SW 1271 (cell line): Measurements from ENCODE around the gene IRF1.

ENCODE experiments used
- DNase-seq, 2 experiments: peaks; one replicate each; lab custom pipeline; 2025; lab: John Stamatoyannopoulos, UW

IRF1 gene

DNA sequence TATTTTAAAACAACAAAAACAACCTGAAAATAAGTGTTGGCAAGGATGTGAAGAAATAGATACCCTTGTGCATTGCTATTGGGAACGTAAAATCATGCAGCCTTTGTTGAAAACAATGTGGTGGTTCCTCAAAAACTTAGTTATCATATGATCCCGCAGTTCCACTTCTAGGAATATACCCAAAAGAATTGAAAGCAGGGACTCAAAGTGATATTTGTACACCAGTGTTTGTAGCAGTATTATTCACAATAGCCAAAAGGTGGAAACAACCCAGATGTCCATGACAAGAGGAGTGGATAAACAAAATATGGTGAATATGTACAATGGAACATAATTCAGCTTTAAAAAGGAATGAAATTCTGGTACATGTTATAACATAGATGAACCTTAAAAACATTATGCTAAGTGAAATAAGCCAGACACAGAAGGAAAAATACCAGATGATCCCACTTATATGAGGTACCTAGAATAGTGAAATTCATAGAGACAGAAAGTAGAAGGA is 29.0 kb downstream of the IRF1 start:
- no peak for DNase-seq

DNA sequence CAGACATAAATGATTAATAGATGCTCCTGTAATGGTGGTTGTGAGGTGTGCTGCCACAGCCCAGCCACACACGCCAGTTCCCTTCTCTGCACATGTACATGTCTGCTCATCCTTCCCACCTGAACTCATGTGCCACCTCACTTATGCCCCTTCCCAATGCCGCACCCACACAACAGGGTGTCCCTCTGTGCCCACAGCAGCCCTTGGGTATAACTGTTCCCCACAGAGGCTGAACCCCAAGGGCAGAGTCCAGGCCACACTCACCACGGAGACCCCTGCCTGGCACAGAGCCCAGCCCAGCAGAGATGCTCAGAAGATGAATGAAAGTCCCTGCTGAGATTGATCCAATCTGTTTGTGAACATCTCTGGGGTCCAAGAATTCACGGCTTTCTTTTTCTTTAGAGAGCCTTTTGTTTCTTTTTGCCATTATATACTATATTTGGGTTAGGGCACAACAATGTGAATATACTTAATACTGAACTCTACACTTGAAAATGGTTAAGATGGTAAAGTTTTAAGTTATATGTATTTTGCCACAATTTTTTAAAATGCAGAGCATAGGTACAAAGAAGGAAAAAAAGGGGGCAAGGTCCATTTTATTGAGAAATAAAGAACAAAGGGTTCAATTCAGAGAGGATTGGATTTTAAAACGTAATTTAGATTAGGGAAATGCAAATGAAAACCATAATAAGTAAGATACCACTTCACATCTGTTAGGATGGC is 29.6 kb downstream of the IRF1 start:
- no peak for DNase-seq

DNA sequence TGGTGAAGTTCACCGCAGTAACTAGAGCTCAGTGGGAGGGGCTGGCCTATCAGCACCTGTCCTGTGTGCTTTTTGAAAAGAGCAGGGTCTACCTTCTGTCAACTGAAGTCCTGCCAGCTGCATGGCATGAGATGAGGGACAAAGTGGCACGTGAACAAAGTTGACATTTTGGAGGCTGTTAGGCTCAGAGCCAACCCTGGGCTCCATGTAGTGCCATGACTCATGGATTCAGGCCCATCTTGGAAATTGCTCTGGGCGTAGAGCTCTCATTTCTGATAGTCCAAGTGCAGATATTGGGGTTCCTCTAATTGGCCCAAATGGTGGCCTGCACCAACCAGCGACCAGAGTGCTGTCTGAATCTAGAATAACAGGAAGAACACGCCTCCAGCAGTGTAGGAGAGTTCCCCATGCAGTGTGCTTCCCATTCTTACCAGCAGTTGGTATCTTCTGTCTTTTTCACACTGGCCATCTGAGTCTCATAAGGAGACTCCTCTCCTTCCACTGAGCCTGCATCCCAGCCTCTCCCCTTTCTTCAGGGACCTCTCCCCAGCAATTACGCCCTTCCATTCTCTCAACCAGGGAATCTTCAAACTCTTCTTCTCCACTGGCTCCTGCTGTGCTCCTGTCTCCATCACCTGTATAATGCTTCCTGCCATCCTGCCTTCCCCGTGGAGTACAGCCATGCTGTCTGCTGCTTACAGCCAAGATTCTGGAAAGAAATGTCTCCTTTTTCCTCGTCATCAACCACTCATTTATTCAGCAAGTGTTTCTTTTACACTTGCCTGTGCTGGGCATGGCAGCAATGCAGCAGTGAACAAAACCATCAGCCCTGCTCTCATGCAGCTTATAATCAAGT is 30.4 kb downstream of the IRF1 start:
- no peak for DNase-seq

GRCh38 chr5:132459031-132459982 is 31.3 kb downstream of the IRF1 start:
- DNase-seq: no peak

DNA sequence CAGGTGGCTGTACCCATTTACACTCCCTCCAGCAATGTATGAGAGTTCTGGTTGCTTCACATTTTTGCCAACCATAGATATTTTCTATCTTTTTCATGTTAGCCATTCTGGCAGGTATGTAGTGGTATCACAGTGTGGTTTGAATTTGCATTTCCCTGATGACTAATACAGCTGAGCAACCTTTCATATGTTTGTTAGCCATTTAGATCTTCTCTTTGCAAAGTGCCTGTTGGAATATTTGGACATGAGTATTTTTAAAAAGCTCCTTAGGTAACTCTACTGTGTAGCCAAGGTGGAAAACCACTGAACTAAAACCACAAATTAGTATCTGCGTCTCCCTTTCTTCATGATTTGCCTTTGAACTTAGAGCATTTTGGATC is 31.9 kb downstream of the IRF1 start:
- no peak for DNase-seq

DNA sequence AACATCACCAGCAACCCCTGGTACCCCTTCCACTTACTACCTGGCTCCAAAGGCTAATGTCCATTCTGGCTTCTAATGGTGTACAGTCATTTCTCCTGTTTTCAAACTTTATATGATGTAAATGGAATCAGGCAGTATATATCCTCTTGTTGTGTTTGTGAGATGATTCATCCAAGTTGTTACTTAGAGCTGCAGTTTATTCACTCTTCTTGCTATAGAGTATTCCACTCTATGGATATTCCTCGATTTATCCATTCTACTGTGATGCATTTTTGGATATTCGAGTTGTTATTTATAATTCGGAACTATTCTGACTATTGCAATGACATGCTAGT is 32.4 kb downstream of the IRF1 start:
- DNase-seq: no peak

GRCh38 chr5:132457371-132458225 is 33.0 kb downstream of the IRF1 start:
- DNase-seq: no peak

GRCh38 chr5:132456987-132457361 is 33.6 kb downstream of the IRF1 start:
- no peak for DNase-seq

GRCh38 chr5:132456296-132456986 is 34.1 kb downstream of the IRF1 start:
- no peak for DNase-seq

DNA sequence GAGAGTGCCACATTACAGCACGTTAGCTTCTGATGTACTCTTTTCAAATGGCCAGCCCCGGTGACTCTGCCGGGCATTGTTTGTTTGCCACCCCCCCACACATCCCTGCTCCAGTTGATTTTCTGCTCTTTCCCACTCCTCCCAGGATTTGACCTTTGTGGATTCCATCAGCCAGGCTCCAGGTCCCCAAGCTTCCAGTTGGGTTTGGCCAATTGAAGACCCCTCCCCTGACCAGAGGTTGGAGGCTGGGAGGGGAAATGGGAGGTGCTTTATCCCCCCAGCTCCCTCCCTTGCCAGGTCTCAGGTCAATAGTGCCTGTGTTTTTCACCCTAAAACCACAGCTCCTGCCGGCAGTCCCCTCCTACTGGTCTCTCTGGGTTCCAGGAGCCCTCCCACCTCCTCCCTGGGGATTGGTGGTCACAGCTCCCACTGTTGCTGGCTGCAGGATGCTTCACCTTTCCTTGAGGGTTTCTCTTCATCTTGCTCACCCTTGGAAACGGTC is 34.9 kb downstream of the IRF1 start:
- DNase-seq: no peak

- DNase-seq: no peak
Observed at GRCh38 chr5:132454361-132454760, 36.2 kb downstream of the IRF1 start.

DNA sequence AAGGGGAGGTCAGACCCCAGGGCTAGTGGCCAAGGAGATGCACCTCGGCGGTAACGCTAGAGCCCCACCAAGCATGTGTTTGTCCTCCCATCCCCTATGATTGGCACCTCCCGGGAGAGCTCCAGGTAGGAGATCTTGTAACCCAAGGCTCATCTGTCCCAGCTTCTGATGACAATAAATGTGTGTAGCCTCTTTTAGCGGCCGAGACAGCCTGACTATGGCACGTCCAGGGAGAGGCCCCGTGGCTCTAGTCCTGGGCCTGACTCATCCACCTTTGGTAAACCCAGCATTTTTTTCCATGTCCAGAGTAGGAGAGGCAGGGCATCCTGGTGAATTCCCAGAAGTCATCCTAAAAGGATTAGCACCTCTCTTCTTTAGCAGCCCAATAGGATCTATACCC is 39.2 kb downstream of the IRF1 start:
- DNase-seq: no peak

GRCh38 chr5:132449060-132449459 is 41.5 kb downstream of the IRF1 start:
- DNase-seq: no peak

GRCh38 chr5:132447196-132447595 is 43.4 kb downstream of the IRF1 start:
- no peak for DNase-seq

- DNase-seq: no peak
Observed at GRCh38 chr5:132446621-132447020, 44.0 kb downstream of the IRF1 start.

DNA sequence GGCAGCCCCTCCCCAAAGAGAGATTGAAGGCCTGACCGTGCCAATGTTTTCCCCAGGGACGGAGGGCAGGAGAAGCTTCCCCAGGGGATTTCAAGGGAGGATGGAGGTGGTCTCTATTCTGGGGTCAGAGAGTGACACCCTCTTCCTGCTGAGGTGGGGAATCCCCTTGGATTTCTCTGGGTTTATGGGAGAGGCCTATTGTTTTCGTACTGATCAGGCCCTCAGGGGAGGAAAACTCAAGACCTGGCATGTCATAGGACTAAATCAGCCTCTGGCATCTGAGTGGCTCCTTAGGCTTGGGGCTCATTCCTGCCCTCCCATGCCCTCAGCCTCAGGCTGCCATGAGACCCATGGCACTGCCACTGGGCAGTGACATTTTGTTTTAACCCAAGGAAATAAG is 44.6 kb downstream of the IRF1 start:
- no peak for DNase-seq

- no peak for DNase-seq
Observed at GRCh38 chr5:132445640-132445923, 45.0 kb downstream of the IRF1 start.

DNA sequence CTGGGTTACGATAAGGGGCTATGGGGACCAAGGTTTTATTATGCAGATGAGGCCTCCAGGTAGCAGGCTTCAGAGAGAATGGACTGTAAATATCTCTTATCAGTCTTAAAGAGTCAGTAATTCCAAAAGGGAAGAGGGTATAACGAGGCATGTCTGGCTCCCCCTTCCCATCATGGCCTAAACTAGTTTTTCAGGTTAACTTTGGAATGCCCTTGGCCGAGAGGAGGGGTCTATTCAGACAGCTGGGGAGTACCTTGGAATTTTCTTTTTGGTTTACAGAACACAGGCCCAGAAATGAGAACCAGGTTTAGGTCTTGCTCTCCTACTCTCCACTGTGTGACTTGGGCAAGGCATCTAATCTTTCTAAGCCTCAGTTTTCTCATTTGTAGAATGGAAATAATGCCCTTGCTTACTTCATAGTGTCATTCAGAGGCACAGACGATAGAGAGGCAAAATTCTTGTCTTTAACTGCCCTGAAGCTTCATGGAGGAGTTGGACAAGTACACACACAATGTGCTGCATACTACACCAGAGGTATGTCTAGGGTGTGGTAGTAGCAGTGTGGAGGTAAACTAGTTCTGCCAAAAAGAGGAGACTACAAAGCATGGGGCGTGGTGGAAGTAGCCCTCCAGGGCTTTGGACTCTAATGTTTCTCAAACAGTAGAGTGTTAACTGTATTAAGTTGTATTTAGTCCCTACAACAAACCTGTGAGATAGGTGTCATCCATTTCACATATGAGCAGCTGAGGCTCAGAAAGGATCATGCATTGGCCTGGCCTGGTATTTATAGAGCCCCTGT is 45.5 kb downstream of the IRF1 start:
- no peak for DNase-seq

GRCh38 chr5:132444061-132444460 is 46.5 kb downstream of the IRF1 start:
- DNase-seq: no peak

DNA sequence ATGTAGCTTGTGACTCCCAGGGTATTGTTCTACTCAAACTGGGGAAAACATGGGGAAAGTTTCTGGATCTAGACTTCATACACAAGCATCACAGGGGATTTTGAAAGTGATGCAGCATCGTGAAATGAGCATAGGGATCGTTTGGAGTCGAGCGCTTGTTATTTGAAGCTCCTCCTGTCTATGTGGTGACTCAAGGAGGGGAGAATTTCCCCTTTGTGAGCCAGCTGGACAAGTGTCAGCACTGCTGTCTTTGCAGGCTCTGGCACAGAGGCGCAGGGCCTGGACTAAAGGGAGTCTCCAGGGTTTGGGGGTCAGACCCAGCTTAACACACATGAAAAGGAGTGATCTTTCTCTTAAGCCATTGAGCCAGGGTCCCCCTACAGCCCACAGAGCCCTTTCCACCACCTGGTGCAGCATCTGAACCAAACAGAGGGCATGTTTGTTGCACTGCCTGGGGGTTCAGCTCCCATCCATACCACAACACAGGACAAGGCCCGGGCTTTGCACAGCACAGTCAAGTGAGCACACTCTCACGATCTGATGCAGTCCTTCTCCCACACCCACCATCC is 51.0 kb downstream of the IRF1 start:
- DNase-seq: no peak
